Dermis microvascular lymphatic vessel endothelial cell (primary cell): Measurements from ENCODE around the gene NAA38. TPM values are rescaled to one million over a fixed set of nuclear protein-coding genes. Genes with fewer than 3 reads are reported as not detected.
"Not testable (repeated sequence)": the region's sequence is repeated elsewhere in the genome, so short reads cannot be mapped to it uniquely, and the experiment has no call there.

Experiments used
- DNase-seq, 2 donors: peaks; one replicate each; pipeline versions ENCODE4 v3.0.0 to v3.0.0-alpha.2; 2010; ENCODE audit warnings: low read depth in 2 of 2
- total RNA-seq: library from RNA; depleted of rRNA; stranded (reverse); fragments of >200 nt; gene quantifications from 2 replicates; pipeline ENCODE4 v1.2.1, GENCODE V29; 2014

The NAA38 gene
- total RNA-seq, 1 donor from 2014 or later: 171 TPM

DNA sequence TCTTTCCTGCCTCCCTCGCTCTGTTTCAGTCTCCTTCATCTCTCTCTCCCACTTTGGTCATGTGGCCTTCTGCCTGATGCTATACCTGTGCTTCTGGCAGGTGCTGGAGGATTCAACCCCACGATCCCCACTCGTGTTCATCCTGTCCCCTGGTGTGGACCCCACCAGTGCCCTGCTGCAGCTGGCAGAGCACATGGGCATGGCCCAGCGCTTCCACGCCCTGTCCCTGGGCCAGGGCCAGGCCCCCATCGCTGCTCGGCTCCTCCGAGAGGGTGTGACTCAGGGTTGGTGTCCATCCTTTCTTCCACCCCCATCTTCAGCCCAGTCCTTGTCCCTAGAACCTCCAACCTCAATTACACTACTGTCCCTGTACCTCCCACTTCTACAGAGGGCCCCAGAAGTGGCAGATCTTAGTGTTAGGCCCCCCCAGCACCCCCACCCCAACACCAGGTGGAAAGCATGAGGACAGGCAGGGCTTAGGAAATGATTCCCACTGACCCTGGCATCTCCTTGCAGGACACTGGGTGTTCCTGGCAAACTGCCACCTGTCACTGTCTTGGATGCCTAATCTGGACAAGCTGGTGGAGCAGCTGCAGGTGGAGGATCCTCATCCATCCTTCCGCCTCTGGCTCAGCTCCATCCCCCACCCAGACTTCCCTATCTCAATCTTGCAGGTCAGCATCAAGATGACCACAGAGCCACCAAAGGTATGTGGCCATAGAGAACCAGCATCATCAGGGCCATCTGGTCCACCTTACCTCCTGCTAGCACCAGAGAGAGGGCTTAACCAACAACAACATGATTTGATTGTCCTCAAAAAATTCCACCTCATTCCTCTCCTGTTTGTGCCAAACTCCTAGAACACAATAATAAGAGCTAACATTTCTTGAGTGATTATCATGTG, 33.1 kb downstream of the NAA38 start:
- DNase-seq: no peak

DNA sequence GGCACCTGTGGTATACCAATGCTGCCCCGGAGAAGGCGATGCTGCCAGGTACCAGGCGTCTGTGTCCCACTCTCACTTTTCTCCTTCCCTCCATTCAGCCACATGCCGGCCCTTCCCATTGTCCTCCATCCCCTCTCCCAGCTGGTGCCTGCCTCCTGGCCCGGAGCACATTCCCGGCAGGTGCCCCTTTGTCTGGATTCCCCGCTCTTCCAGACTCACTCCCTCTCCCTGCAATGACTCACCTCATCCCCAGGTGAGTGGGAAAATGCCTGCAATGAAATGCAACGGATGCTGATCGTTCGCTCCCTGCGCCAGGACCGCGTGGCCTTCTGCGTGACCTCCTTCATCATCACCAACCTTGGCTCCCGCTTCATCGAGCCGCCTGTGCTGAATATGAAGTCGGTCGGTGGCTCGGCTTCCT, 33.8 kb downstream of the NAA38 start:
- no peak for DNase-seq

DNA sequence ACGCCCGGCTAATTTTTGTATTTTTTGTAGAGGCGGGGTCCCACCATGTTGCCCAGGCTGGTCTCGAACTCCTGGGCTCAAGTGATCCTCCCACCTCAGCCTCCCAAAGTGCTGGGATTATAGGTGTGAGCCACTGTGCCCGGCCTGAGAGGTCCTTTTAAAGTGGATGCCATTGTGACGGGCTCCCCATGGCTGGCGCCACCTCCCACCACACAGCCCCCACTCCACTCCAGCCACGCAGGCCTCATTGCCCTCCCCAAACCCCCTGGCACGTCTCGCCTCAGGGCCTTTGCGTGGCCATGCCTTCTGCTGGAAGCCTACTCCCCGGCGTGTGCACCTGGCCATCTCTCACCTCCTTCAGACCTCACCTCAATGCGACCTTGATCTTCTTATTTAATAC, 35.2 kb downstream of the NAA38 start:
- no peak for DNase-seq

DNA sequence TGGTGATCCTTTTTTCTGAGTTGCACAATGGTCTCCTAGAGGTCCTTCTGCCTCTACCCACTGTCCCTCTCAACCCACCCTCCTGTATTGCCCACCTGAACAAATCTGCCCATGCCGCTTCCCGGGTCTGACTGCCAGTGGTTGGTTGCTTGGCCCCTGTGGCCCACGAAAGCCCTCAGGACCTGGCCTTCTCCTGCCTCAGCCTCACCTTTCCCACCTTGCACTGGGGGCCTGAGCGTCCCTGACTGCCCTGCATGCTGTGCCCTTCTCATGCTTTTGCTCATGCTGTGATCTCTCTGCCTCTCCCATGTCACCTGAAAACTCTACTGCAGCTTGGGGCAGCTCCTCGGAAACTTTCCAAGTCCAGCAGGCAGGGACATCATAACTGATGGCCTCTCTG, 37.1 kb downstream of the NAA38 start:
- DNase-seq: no peak

DNA sequence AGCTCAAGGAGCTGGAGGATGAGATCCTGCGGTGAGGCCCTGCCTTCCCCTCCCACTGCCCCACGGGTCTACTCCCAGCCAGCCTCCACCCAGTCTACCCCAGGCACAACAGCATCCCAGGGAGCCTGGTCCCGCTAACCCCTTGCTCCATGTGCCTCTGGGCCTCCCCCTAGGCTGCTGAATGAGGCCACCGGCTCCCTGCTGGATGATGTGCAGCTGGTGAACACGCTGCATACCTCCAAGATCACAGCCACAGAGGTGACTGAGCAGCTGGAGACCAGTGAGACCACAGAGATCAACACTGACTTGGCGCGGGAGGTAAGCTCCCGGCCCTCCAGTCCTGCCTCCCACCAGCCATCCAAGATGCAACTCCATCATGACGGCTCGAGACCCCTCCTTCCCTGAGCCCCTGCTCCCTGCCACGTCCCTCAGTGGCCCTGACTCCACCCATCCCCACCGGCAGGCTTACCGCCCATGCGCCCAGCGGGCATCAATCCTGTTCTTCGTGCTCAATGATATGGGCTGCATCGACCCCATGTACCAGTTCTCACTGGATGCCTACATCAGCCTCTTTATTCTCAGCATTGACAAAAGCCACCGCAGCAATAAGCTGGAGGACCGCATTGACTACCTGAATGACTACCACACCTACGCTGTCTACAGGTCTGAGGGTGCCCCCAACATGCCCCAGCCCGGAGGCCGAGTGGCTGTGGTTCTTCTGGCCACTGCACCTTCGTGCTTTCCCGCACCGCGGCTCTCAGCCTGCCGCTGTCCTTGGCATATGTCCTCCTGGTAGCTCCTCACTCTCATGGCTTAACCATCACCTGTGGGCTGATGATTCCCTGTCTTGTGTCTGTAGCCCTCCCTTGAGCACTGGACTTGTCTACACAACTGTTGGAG, 38.4 kb downstream of the NAA38 start:
- DNase-seq: no peak

DNA sequence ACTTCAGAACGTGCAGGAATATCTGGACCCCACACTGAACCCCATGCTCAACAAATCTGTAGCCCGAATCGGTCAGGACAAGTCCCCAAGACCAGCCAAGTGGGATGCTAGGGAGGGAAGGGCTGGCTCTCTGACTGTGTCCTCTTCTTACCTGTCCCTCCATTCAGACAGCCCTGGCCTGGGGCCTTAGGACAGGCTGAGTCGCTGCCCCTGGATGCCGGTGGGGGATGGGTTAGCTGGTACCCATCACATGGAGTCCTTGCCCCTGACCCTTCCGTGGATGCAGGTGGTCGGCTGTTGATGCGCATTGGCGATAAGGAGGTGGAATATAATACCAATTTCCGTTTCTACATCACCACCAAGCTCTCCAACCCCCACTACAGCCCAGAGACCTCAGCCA, 39.3 kb downstream of the NAA38 start:
- no peak for DNase-seq

DNA sequence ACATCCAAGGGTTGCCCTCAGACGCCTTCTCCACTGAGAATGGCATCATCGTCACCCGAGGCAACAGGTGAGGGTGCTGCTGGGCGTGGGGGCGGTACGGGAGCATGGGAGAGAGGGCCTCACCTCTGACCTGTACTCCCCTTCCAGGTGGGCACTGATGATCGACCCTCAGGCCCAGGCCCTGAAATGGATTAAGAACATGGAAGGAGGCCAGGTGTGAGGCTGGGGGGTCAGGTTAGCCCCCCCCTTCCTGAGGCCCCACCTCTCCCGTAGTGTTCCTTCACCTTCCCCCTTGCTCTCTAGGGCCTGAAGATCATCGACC, 39.8 kb downstream of the NAA38 start:
- DNase-seq: no peak

DNA sequence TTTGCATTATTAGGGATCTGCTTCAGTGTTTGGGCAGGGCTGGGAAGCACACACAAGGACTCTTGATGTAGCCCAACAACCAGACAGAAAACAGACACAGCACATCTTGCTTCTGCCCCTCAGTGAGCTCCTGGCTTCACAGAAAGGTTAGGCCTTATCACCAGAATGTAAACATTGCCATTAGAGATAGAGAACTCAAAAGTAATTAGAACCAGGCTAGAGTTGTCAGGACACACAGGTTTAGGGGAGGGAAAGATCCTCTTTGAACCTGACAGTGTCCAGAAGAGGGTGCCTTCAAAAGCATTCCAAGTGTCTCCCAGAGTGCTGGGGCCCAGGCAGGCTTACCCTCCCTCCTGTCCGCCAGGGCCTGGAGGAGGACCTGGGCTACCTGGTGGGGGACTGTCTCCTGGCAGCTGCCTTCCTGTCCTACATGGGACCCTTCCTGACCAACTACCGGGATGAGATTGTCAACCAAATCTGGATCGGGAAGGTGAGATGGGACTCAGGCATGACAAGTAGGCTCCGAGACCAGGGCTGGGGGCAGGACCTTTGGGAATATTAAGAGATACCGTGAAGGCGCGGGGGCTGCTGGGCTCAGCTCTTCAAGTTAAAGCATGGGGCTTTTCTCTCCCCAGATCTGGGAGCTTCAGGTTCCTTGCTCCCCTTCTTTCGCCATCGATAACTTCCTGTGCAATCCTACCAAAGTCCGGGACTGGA, 40.3 kb downstream of the NAA38 start:
- no peak for DNase-seq

DNA sequence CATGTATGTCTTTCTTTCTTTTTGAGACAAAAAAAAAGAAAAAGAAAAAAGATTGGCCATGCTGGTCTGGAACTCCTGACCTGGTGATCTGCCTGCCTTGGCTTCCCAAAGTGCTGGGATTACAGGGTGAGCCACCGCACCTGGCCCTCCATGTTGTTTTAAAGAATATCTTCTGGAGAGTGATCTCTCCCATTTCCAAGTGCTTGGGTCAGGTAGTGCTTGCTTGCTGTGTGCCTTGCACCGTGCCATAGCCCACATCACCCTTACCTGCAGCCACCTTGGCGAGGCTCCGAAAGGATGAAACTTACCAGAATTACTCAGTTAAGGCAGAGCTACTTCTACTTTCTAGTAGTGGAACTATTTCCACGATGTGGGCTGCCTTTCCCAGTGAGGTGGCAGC, 42.4 kb downstream of the NAA38 start:
- DNase-seq: no peak

DNA sequence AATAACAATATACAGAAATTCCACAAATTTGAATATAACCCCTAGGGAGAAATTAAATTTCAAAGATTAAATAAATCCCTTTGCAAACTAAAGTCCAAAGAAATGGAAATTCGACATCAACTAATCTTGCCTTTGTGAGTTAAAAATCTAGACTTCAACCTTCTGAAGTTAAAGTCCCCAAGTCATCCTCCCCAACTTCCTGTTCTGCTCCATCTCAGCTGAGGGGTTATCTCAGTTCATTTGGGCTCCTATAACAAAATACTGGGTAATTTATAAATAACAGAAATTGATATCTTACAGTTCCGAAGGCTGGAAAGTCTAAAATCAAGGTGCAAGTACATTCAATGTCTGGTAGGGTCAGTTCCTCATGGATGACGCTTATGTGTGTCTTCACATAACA, 46.1 kb downstream of the NAA38 start:
- DNase-seq: no peak

DNA sequence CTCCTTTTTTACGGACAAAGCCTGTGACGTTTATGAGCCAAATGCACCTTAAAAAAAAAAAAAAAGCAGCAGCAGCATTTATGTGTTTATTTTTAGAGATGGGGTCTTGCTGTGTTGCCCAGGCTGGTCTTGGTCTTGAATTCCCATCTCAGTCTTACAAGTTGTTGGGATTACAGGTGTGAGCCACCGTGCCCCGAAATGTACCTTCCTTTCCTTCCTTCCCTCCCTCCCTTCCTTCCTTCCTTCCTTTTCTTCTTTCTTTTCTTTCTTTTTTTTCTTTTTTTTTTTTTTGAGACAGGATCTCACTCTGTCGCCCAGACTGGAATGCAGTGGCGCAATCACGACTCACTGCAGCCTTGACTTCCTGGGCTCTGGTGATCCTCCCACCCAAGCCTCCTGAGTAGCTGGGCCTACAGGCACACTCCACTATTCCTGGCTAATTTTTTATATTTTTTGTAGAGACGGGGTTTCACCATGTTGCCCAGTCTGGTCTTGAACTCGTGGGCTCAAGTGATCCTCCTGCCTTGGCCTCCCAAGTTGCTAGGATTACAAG, 47.5 kb downstream of the NAA38 start:
- not testable (repeated sequence) for DNase-seq

DNA sequence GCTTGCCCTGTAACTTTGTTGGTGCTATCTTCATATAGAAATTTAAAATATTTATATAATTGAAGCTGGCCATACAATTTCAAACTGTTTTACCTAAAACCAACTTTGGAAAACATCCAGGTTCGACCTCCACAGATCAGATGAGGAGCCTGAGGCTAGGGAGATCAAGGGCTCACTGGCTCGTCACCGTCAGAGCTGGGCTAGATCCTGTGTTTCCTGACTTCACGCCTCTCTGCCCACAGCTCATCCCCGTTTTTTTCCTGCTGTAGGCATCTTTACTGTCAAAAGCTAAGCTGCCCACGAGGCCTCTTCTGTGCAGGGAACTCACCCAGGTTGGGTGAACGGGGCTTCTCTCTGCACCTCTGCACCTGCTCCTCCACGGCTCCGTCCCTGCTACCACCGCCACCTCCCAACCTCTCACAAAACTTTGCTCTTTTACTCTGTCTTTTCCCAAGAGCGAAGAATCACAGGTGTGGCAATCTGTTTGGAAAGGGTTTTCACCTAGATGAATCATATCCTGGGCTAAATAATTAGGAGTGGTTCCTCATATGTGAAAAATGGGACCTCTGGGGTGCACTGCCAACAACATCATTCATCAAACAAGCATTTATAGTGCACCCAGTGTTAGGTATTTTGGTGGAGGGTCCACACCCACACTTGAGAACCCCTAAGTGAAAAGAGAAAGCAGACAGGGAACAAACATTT, 48.1 kb downstream of the NAA38 start:
- DNase-seq: no peak

DNA sequence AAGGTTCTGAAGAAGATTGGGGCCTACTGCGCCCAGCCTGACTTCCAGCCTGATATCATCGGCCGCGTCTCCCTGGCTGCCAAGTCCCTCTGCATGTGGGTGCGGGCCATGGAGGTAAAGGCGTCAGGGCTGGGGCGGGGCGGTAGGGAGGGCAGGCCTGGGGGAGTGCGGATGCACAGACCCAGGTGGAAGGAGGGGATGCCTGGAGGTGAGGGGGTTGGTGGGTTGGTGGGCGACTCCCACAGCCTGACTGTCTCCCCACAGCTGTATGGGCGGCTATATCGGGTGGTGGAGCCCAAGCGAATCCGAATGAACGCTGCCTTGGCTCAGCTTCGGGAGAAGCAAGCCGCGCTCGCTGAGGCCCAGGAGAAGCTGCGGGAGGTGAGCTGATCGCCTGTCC, 50.2 kb downstream of the NAA38 start:
- no peak for DNase-seq

Other genes starting within 250 kb of the NAA38 start
- gene FXR2, start 242.7 kb downstream of the NAA38 start, total RNA-seq: 29.4 and 35.4 TPM in 2 replicates
- 27.6 and 37.3 TPM in 2 replicates for gene SAT2, start 229.7 kb downstream of the NAA38 start, total RNA-seq
- 0.13 TPM in 1 of 2 replicates, not detected in the other for gene SHBG, start 227.4 kb downstream of the NAA38 start, total RNA-seq
- gene ATP1B2, start 206.6 kb downstream of the NAA38 start, total RNA-seq: not detected in 2 replicates
- 44.0 and 51.2 TPM in 2 replicates for gene TP53, start 170.1 kb downstream of the NAA38 start, total RNA-seq
- 6.9 and 7.0 TPM in 2 replicates for gene WRAP53, start 169.1 kb downstream of the NAA38 start, total RNA-seq
- 0.13 and 1.1 TPM in 2 replicates for gene EFNB3, start 152.4 kb downstream of the NAA38 start, total RNA-seq
- under 0.01 and 0.25 TPM in 2 replicates for gene DNAH2, start 139.8 kb downstream of the NAA38 start, total RNA-seq
- 1.0 and 3.5 TPM in 2 replicates for gene KDM6B, start 23.3 kb downstream of the NAA38 start, total RNA-seq
- gene TMEM88, start 2.5 kb downstream of the NAA38 start, total RNA-seq: 11.6 and 17.2 TPM in 2 replicates
- 5.6 and 6.0 TPM in 2 replicates for gene CYB5D1, start 444 bp upstream of the NAA38 start, total RNA-seq
- 57.8 and 60.2 TPM in 2 replicates for gene CHD3, start 31.2 kb upstream of the NAA38 start, total RNA-seq
- gene RNF227, start 58.7 kb upstream of the NAA38 start, total RNA-seq: 0.51 and 0.76 TPM in 2 replicates
- 0.13 and 0.26 TPM in 2 replicates for gene KCNAB3, start 72.3 kb upstream of the NAA38 start, total RNA-seq
- gene TRAPPC1, start 74.4 kb upstream of the NAA38 start, total RNA-seq: 52.9 and 80.7 TPM in 2 replicates
- 10.6 and 13.2 TPM in 2 replicates for gene CNTROB, start 74.6 kb upstream of the NAA38 start, total RNA-seq
- not detected in 2 replicates for gene GUCY2D, start 145.1 kb upstream of the NAA38 start, total RNA-seq
- not detected in 2 replicates for gene ALOX15B, start 181.5 kb upstream of the NAA38 start, total RNA-seq
- gene ALOX12B, start 230.2 kb upstream of the NAA38 start, total RNA-seq: not detected in 2 replicates